Measurements from ENCODE around the gene TEX44.
"Not testable (repeated sequence)": the region's sequence is repeated elsewhere in the genome, so short reads cannot be mapped to it uniquely, and the experiment has no call there.

Gene TEX44

GRCh38 chr2:231568785-231569435 is 23.8 kb upstream of the TEX44 start:
- DNase-seq (ENCODE audit: extremely low spot score, insufficient read length, low read depth) (no peak), FAIRE-seq (no peak)

- DNase-seq (ENCODE audit: extremely low spot score, insufficient read length, low read depth); FAIRE-seq: not testable (repeated sequence)
Measured at GRCh38 chr2:231570915-231571314, 21.7 kb upstream of the TEX44 start.

- FAIRE-seq = no peak
- no peak for DNase-seq (ENCODE audit: extremely low spot score, insufficient read length, low read depth)
Measured at GRCh38 chr2:231571661-231572191, 20.9 kb upstream of the TEX44 start.

- FAIRE-seq = no peak
- DNase-seq (ENCODE audit: extremely low spot score, insufficient read length, low read depth) = no peak
Measured at GRCh38 chr2:231573096-231573495, 19.6 kb upstream of the TEX44 start.

GRCh38 chr2:231573698-231574421 is 18.8 kb upstream of the TEX44 start:
- FAIRE-seq (no peak), DNase-seq (ENCODE audit: extremely low spot score, insufficient read length, low read depth) (no peak)

- FAIRE-seq (no peak), DNase-seq (ENCODE audit: extremely low spot score, insufficient read length, low read depth) (no peak)
Measured at GRCh38 chr2:231575612-231576256, 16.9 kb upstream of the TEX44 start.

GRCh38 chr2:231576465-231576864 is 16.2 kb upstream of the TEX44 start:
- no peak for FAIRE-seq

GRCh38 chr2:231578655-231579054 is 14.0 kb upstream of the TEX44 start:
- FAIRE-seq = not testable (repeated sequence)

More at GRCh38 chr2:231576465-231576864, 16.2 kb upstream of the TEX44 start:
- no peak for DNase-seq (ENCODE audit: extremely low spot score, insufficient read length, low read depth)

GRCh38 chr2:231579560-231579959 is 13.1 kb upstream of the TEX44 start:
- DNase-seq (ENCODE audit: extremely low spot score, insufficient read length, low read depth) (no peak), FAIRE-seq (no peak)

More at GRCh38 chr2:231578655-231579054, 14.0 kb upstream of the TEX44 start:
- DNase-seq (ENCODE audit: extremely low spot score, insufficient read length, low read depth) = not testable (repeated sequence)

- no peak for DNase-seq (ENCODE audit: extremely low spot score, insufficient read length, low read depth)
- FAIRE-seq = no peak
Measured at GRCh38 chr2:231581328-231581727, 11.3 kb upstream of the TEX44 start.

GRCh38 chr2:231583982-231584381 is 8.7 kb upstream of the TEX44 start:
- FAIRE-seq (no peak), DNase-seq (ENCODE audit: extremely low spot score, insufficient read length, low read depth) (no peak)

- DNase-seq (ENCODE audit: extremely low spot score, insufficient read length, low read depth); FAIRE-seq: not testable (repeated sequence)
Measured at GRCh38 chr2:231587744-231588143, 4.9 kb upstream of the TEX44 start.

GRCh38 chr2:231589656-231590055 is 3.0 kb upstream of the TEX44 start:
- no peak for DNase-seq (ENCODE audit: extremely low spot score, insufficient read length, low read depth)
- FAIRE-seq = no peak

GRCh38 chr2:231590614-231591013 is 2.0 kb upstream of the TEX44 start:
- DNase-seq (ENCODE audit: extremely low spot score, insufficient read length, low read depth) (no peak), FAIRE-seq (no peak)

- FAIRE-seq (no peak), DNase-seq (ENCODE audit: extremely low spot score, insufficient read length, low read depth) (no peak)
Measured at GRCh38 chr2:231593666-231594065, 1.0 kb downstream of the TEX44 start.

GRCh38 chr2:231597014-231597611 is 4.4 kb downstream of the TEX44 start:
- FAIRE-seq = peak; percentile 93
- DNase-seq (ENCODE audit: extremely low spot score, insufficient read length, low read depth) = no peak

- FAIRE-seq = no peak
- DNase-seq (ENCODE audit: extremely low spot score, insufficient read length, low read depth) = no peak
Measured at GRCh38 chr2:231597627-231598026, 5.0 kb downstream of the TEX44 start.

GRCh38 chr2:231600619-231601355 is 8.1 kb downstream of the TEX44 start:
- DNase-seq (ENCODE audit: extremely low spot score, insufficient read length, low read depth) = no peak
- FAIRE-seq = no peak

- FAIRE-seq (peak; percentile 96), DNase-seq (ENCODE audit: extremely low spot score, insufficient read length, low read depth) (no peak)
Measured at GRCh38 chr2:231601356-231602229, 8.9 kb downstream of the TEX44 start.
